Lower leg skin (tissue), 4 donors: ENCODE data around the gene DCST1. TPM values are rescaled to one million over a fixed set of nuclear protein-coding genes. Genes with fewer than 3 reads are reported as not detected.

Source experiments
- DNase-seq, 2 donors: peaks; one replicate each; pipeline ENCODE4 v3.0.0-alpha.2; 2019; ENCODE audit warnings: low spot score in 2 of 2
- H3K4me3 ChIP-seq: fragments of 200-600 bp; sonication (generic); 2 replicates; pipeline ENCODE4 v1.5.1; 2017; ENCODE audit warnings: mild to moderate bottlenecking, low read depth; ENCODE audit not compliant: poor library complexity, severe bottlenecking
- CTCF ChIP-seq, 3 donors: fragments of 450-650 bp; IDR thresholded peaks; one replicate each; pipeline ENCODE4 v1.5.1; 2016; ENCODE audit warnings: antibody characterized with exemption in 3 of 3, mild to moderate bottlenecking in 3 of 3, moderate library complexity in 2 of 3
- POLR2A ChIP-seq, 2 donors: fragments of 450-650 bp; IDR thresholded peaks; one replicate each; pipeline ENCODE4 v1.6.1; 2016 to 2017; ENCODE audit warnings: antibody characterized with exemption in 2 of 2, mild to moderate bottlenecking in 1 of 2, moderate library complexity in 1 of 2
- WGBS, 2 donors: methylation state at CpG; one replicate each; pipeline ENCODE4 v1.1.5; 2018; 5-methylcytosine and 5-hydroxymethylcytosine counted together
- intact Hi-C: fragments of 100-400 bp; cut with DNase I; formaldehyde crosslinking; loops from one replicate; pipeline ENCODE4 v1.15.0; 2023; ENCODE audit warnings: low total_unique reads
- total RNA-seq, 4 donors: library from RNA; depleted of rRNA; stranded (reverse); fragments of >200 nt; gene quantifications; one replicate each; pipeline ENCODE4 v1.1.0, GENCODE V29; 2016

Gene DCST1
- total RNA-seq, 4 donors from 2014 or later: 0.38 to 3.6 (median 0.87) TPM

- DNase-seq: no peak
- intact Hi-C loops: loop anchor here (5.0 to 10.0 kb wide), 2 partner anchors 97 to 144 kb away; partner anchors contain the start of gene PBXIP1
- no peak for TF ChIP-seq CTCF (IDR thresholded peaks at IDR 0.05)
- TF ChIP-seq POLR2A (IDR thresholded peaks at IDR 0.05): no peak
- H3K4me3 ChIP-seq: peak overlapping the region; percentile 84
- 2 to 3% methylated on average over 7 to 19 of the region's 31 CpGs for WGBS, 2 donors
These were observed 17.7 kb downstream of the DCST1 start for GRCh38 chr1:155051342-155051776.

GRCh38 chr1:155051777-155052398 is 18.3 kb downstream of the DCST1 start:
- intact Hi-C loops: loop anchor here (5.0 to 10.0 kb wide), 2 partner anchors 97 to 145 kb away; partner anchors contain the start of gene PBXIP1
- H3K4me3 ChIP-seq: peak overlapping the region; percentile 84

GRCh38 chr1:155052439-155053395 is 19.1 kb downstream of the DCST1 start:
- no peak for DNase-seq
- intact Hi-C loops: loop anchor here (5.0 to 10.0 kb wide), 2 partner anchors 98 to 145 kb away; partner anchors contain the start of gene PBXIP1
- TF ChIP-seq POLR2A (IDR thresholded peaks at IDR 0.05): no peak
- 23 to 34% methylated on average over 12 of the region's 12 CpGs for WGBS, 2 donors
- H3K4me3 ChIP-seq: peak overlapping the region; percentile 84

More at GRCh38 chr1:155051777-155052398, 18.3 kb downstream of the DCST1 start:
- whole genome bisulfite sequencing, 2 donors: 0% methylated on average over 23 to 27 of the region's 27 CpGs
- TF ChIP-seq POLR2A (IDR thresholded peaks at IDR 0.05): no peak
- TF ChIP-seq CTCF (IDR thresholded peaks at IDR 0.05): no peak
- peak; percentile 63 to 92 for DNase-seq

- DNase-seq: no peak
- no peak for TF ChIP-seq POLR2A (IDR thresholded peaks at IDR 0.05)
- no peak for TF ChIP-seq CTCF (IDR thresholded peaks at IDR 0.05)
- 53 to 74% methylated on average over 7 of the region's 7 CpGs for WGBS, 2 donors
- intact Hi-C loops: loop anchor here (5.0 to 10.0 kb wide), 2 partner anchors 99 to 146 kb away; partner anchors contain the start of gene PBXIP1
- H3K4me3 ChIP-seq: no peak overlapping the region
These were observed 20.0 kb downstream of the DCST1 start for GRCh38 chr1:155053531-155054105.

GRCh38 chr1:155057104-155057503 is 23.5 kb downstream of the DCST1 start:
- WGBS, 2 donors: 84 to 95% methylated on average over 8 of the region's 8 CpGs

More at GRCh38 chr1:155057104-155057503, 23.5 kb downstream of the DCST1 start:
- intact Hi-C loops: loop anchor here (10.0 kb wide), 1 partner anchor 102 kb away; the partner anchor contains the start of gene PBXIP1
- TF ChIP-seq CTCF (IDR thresholded peaks at IDR 0.05): no peak
- TF ChIP-seq POLR2A (IDR thresholded peaks at IDR 0.05): no peak
- no peak for DNase-seq
- H3K4me3 ChIP-seq: no peak overlapping the region
